GM19468 (cell line): ENCODE measurements around the gene STK16.

ENCODE experiments used
- ATAC-seq: cut with Tn5 transposase; IDR thresholded peaks from one replicate; pipeline ENCODE4 v1.9.1; 2021; ENCODE audit warnings: mild to moderate bottlenecking, moderate library complexity, moderate number of reproducible peaks; ENCODE audit not compliant: unreplicated experiment; ENCODE audit errors: extremely low read depth

STK16 gene

GRCh38 chr2:219213486-219214071 is 31.7 kb upstream of the STK16 start:
- no peak for ATAC-seq

GRCh38 chr2:219214141-219214540 is 31.1 kb upstream of the STK16 start:
- ATAC-seq = no peak

- ATAC-seq = no peak
Observed at GRCh38 chr2:219214786-219215185, 30.5 kb upstream of the STK16 start.

- no peak for ATAC-seq
Observed at GRCh38 chr2:219215871-219216534, 29.3 kb upstream of the STK16 start.

GRCh38 chr2:219216535-219216915 is 28.8 kb upstream of the STK16 start:
- ATAC-seq = no peak

GRCh38 chr2:219218217-219218731 is 27.0 kb upstream of the STK16 start:
- ATAC-seq = no peak

- peak; percentile 32 for ATAC-seq
Observed at GRCh38 chr2:219218732-219219701, 26.3 kb upstream of the STK16 start, which contains the start of gene ABCB6. TSS of gene ABCB6 (minus strand) at chr2:219218958. CDS start at chr2:219218673, 285 bp downstream.

GRCh38 chr2:219219784-219220532 is 25.3 kb upstream of the STK16 start:
- no peak for ATAC-seq

GRCh38 chr2:219220652-219221402 is 24.5 kb upstream of the STK16 start:
- no peak for ATAC-seq

- no peak for ATAC-seq
Observed at GRCh38 chr2:219221957-219222518, 23.2 kb upstream of the STK16 start.

GRCh38 chr2:219223831-219224610 is 21.3 kb upstream of the STK16 start:
- no peak for ATAC-seq

- no peak for ATAC-seq
Observed at GRCh38 chr2:219225350-219225749, 19.9 kb upstream of the STK16 start.

GRCh38 chr2:219228041-219228910 is 17.0 kb upstream of the STK16 start:
- no peak for ATAC-seq

GRCh38 chr2:219228911-219229304 is 16.4 kb upstream of the STK16 start:
- no peak for ATAC-seq

GRCh38 chr2:219229305-219230058 is 15.8 kb upstream of the STK16 start, which contains the start of the genes ANKZF1 and ATG9A:
TSS of gene ANKZF1 (plus strand) at chr2:219229806. CDS start at chr2:219230258, 452 bp downstream.
TSS of gene ATG9A (minus strand) at chr2:219229636. CDS start at chr2:219228024, 1,612 bp downstream.
- ATAC-seq = peak; percentile 91

- no peak for ATAC-seq
Observed at GRCh38 chr2:219230059-219230540, 15.2 kb upstream of the STK16 start.
